GM21825 (cell line): Measurements from ENCODE around the gene ZNF699.
"Not testable (repeated sequence)": the region's sequence is repeated elsewhere in the genome, so short reads cannot be mapped to it uniquely, and the experiment has no call there.

ENCODE experiments used
- ATAC-seq: cut with Tn5 transposase; IDR thresholded peaks from one replicate; pipeline ENCODE4 v1.9.1; 2021; ENCODE audit warnings: mild to moderate bottlenecking, moderate library complexity; ENCODE audit not compliant: unreplicated experiment

Gene ZNF699

GRCh38 chr19:9289231-9289884 is 20.3 kb downstream of the ZNF699 start:
- ATAC-seq: no peak

DNA sequence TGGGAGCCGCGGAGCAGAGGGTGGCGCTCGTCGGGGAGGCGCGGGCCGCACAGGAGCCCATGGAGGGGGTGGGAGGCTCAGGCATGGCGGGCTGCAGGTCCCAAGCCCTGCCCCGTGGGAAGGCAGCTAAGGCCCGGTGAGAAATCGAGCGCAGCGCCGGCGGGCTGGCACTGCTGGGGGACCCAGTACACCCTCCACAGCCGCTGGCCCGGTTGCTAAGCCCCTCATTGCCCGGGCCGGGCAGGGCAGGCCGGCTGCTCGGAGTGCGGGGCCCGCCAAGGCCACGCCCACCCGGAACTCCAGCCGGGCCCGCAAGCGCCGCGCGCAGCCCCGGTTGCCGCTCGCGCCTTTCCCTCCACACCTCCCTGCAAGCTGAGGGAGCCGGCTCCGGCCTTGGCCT is 26.2 kb downstream of the ZNF699 start:
- not testable (repeated sequence) for ATAC-seq

- ATAC-seq: no peak
Observed at GRCh38 chr19:9251236-9251635, 58.4 kb downstream of the ZNF699 start.

- no peak for ATAC-seq
Observed at GRCh38 chr19:9250630-9251029, 59.0 kb downstream of the ZNF699 start, which contains the start of gene OR7E24. TSS of gene OR7E24 (plus strand) at chr19:9250930. CDS start at chr19:9251044, 114 bp downstream.
